ENCODE data around the gene CD8A.

The CD8A gene

GRCh38 chr2:86752934-86753333 is 37.8 kb downstream of the CD8A start:
- H3K4me3 ChIP-seq (replicated peaks; ENCODE audit: insufficient read depth, low read length): no peak overlapping the region
- TF ChIP-seq REST (IDR thresholded peaks at IDR 0.05; ENCODE audit: insufficient replicate concordance, low read depth) (no peak), SPI1 (IDR thresholded peaks at IDR 0.05; ENCODE audit: borderline replicate concordance, low read depth) (no peak), CTCF (IDR thresholded peaks at IDR 0.05; ENCODE audit: insufficient read depth, low read length) (no peak), GABPA (IDR thresholded peaks at IDR 0.05; ENCODE audit: low read depth) (no peak), POLR2AphosphoS5 (IDR thresholded peaks at IDR 0.05; ENCODE audit: low read depth) (no peak)
- no peaks in the 10 kb centered on the region for H3K27me3 ChIP-seq (ENCODE audit: insufficient read depth, poor library complexity, severe bottlenecking)

GRCh38 chr2:86751778-86752177 is 38.9 kb downstream of the CD8A start:
- Histone ChIP-seq H3K4me3 (replicated peaks; ENCODE audit: insufficient read depth, low read length) (no peak overlapping the region), H3K27ac (replicated peaks) (no peak overlapping the region), H3K27me3 (ENCODE audit: insufficient read depth, poor library complexity, severe bottlenecking) (no peaks in the 10 kb centered on the region)
- TF ChIP-seq REST (IDR thresholded peaks at IDR 0.05; ENCODE audit: insufficient replicate concordance, low read depth) (no peak), GABPA (IDR thresholded peaks at IDR 0.05; ENCODE audit: low read depth) (no peak), SPI1 (IDR thresholded peaks at IDR 0.05; ENCODE audit: borderline replicate concordance, low read depth) (no peak), CTCF (IDR thresholded peaks at IDR 0.05; ENCODE audit: insufficient read depth, low read length) (no peak), POLR2AphosphoS5 (IDR thresholded peaks at IDR 0.05; ENCODE audit: low read depth) (no peak)
- no peak for DNase-seq (ENCODE audit: low read depth in 1 of 2, low spot score in 1 of 2)

More at GRCh38 chr2:86752934-86753333, 37.8 kb downstream of the CD8A start:
- no peak overlapping the region for H3K27ac ChIP-seq (replicated peaks)
- no peak for DNase-seq (ENCODE audit: low read depth in 1 of 2, low spot score in 1 of 2)

GRCh38 chr2:86750240-86750839 is 40.4 kb downstream of the CD8A start:
- Histone ChIP-seq H3K4me3 (replicated peaks; ENCODE audit: insufficient read depth, low read length) (no peak overlapping the region), H3K27me3 (ENCODE audit: insufficient read depth, poor library complexity, severe bottlenecking) (no peaks in the 10 kb centered on the region), H3K27ac (replicated peaks) (no peak overlapping the region)
- no peak for TF ChIP-seq CTCF (IDR thresholded peaks at IDR 0.05; ENCODE audit: insufficient read depth, low read length)
- no peak for TF ChIP-seq GABPA (IDR thresholded peaks at IDR 0.05; ENCODE audit: low read depth)
- no peak for TF ChIP-seq REST (IDR thresholded peaks at IDR 0.05; ENCODE audit: insufficient replicate concordance, low read depth)
- TF ChIP-seq SPI1 (IDR thresholded peaks at IDR 0.05; ENCODE audit: borderline replicate concordance, low read depth): no peak
- no peak for TF ChIP-seq POLR2AphosphoS5 (IDR thresholded peaks at IDR 0.05; ENCODE audit: low read depth)
- DNase-seq (ENCODE audit: low read depth in 1 of 2, low spot score in 1 of 2): no peak

Measured in HL-60 (cell line).